Stimulated activated naive B cell treated with anti-CD40 and anti-IgM and Interleukin-4, amounts not matched to agents 10 μg/mL and 1 μg/mL and 100 μg/mL, for 72 hours (primary cell): ENCODE data around the gene YIF1A.
A peak's percentile ranks its signal among the peaks of the same experiment; 100 is the strongest.

Experiments used
- ATAC-seq, 2 donors: fragments of 150-1000 bp; cut with Tn5 transposase; replicated peaks; 2 replicates each; pipeline ENCODE4 v1.10.0; 2021; ENCODE audit warnings: moderate library complexity in 1 of 2
- DNase-seq: peaks from one replicate; pipeline ENCODE4 v3.0.0; 2021
- H3K27ac Mint-ChIP-seq: one replicate; pipeline ENCODE4 v1.8.0; 2022; ENCODE audit warnings: mild to moderate bottlenecking, mixed read lengths
- H3K27me3 Mint-ChIP-seq, 2 donors: one replicate each; pipeline ENCODE4 v1.8.0; 2022; ENCODE audit warnings: mixed read lengths in 2 of 2
- H3K36me3 Mint-ChIP-seq, 2 donors: one replicate each; pipeline ENCODE4 v1.8.0; 2022; ENCODE audit warnings: mixed read lengths in 2 of 2, mild to moderate bottlenecking in 1 of 2
- H3K4me1 Mint-ChIP-seq, 2 donors: one replicate each; pipeline ENCODE4 v1.8.0; 2022; ENCODE audit warnings: mixed read lengths in 2 of 2, mild to moderate bottlenecking in 1 of 2
- H3K4me3 Mint-ChIP-seq, 2 donors: one replicate each; pipeline ENCODE4 v1.8.0; 2022; ENCODE audit warnings: mild to moderate bottlenecking in 2 of 2, mixed read lengths in 2 of 2, moderate library complexity in 1 of 2
- H3K9me3 Mint-ChIP-seq, 2 donors: one replicate each; pipeline ENCODE4 v1.8.0; 2022; ENCODE audit warnings: mixed read lengths in 2 of 2, mild to moderate bottlenecking in 1 of 2

Gene YIF1A

GRCh38 chr11:66288671-66289547 lies at the start of gene YIF1A:
TSS of gene YIF1A (minus strand) at chr11:66289143. CDS start at chr11:66288985, 158 bp downstream.
- Mint-ChIP-seq H3K4me1 (peaks cover 27 to 44% of the 10 kb centered on the region in 2 donors), H3K4me3 (peak within 1 kb of the TSS; percentile 85 to 90)

GRCh38 chr11:66337103-66337899 lies 48.4 kb upstream of the YIF1A start:
- Mint-ChIP-seq H3K4me3 (peak overlapping the region; percentile 62 to 82), H3K27ac (peak overlapping the region; percentile 90), H3K27me3 (peaks cover 10 to 18% of the 10 kb centered on the region in 2 donors), H3K36me3 (peaks cover 44 to 45% of the 10 kb centered on the region in 2 donors), H3K9me3 (no peaks in the 10 kb centered on the region), H3K4me1 (peaks cover 27 to 41% of the 10 kb centered on the region in 2 donors)
- ATAC-seq, result no peak
- DNase-seq, result no peak

More at GRCh38 chr11:66288671-66289547, at the start of gene YIF1A:
- peaks cover 11 to 12% of the 10 kb centered on the region in 2 donors for H3K36me3 Mint-ChIP-seq
- H3K27me3 Mint-ChIP-seq, result peaks cover 14 to 17% of the 10 kb centered on the region in 2 donors
- peak within 1 kb of the TSS; percentile 95 for H3K27ac Mint-ChIP-seq
- peak; percentile 99 for DNase-seq
- peak; percentile 95 to 96 for ATAC-seq
- H3K9me3 Mint-ChIP-seq, result no peaks in the 10 kb centered on the region

- Mint-ChIP-seq H3K4me3 (peak within 1 kb of the TSS; percentile 62 to 82), H3K4me1 (peaks cover 20 to 34% of the 10 kb centered on the region in 2 donors), H3K36me3 (peaks cover 36 to 37% of the 10 kb centered on the region in 2 donors), H3K27me3 (peaks cover 10 to 18% of the 10 kb centered on the region in 2 donors), H3K27ac (peak within 1 kb of the TSS; percentile 90), H3K9me3 (no peaks in the 10 kb centered on the region)
- peak; percentile 60 for DNase-seq
- peak; percentile 86 to 88 for ATAC-seq
Measured at GRCh38 chr11:66336234-66337102, 47.5 kb upstream of the YIF1A start, which contains the start of gene RIN1. TSS of gene RIN1 (minus strand) at chr11:66336434. CDS start at chr11:66336402, 32 bp downstream.

- Mint-ChIP-seq H3K27ac (peak overlapping the region; percentile 90), H3K36me3 (peaks cover 29 to 32% of the 10 kb centered on the region in 2 donors), H3K4me3 (peak overlapping the region; percentile 62 to 82), H3K9me3 (no peaks in the 10 kb centered on the region), H3K27me3 (peaks cover 10 to 18% of the 10 kb centered on the region in 2 donors), H3K4me1 (peaks cover 19 to 31% of the 10 kb centered on the region in 2 donors)
- ATAC-seq (peak; percentile 32 to 35), DNase-seq (no peak)
Measured at GRCh38 chr11:66335531-66336233, 46.7 kb upstream of the YIF1A start.

GRCh38 chr11:66334605-66335442 lies 45.9 kb upstream of the YIF1A start:
- ATAC-seq (no peak), DNase-seq (no peak)
- Mint-ChIP-seq H3K36me3 (peaks cover 26 to 28% of the 10 kb centered on the region in 2 donors), H3K9me3 (no peaks in the 10 kb centered on the region), H3K27me3 (peaks cover 10 to 18% of the 10 kb centered on the region in 2 donors), H3K4me3 (no peak overlapping the region), H3K4me1 (peaks cover 19 to 31% of the 10 kb centered on the region in 2 donors), H3K27ac (no peak overlapping the region)

- no peak for DNase-seq
- no peak for ATAC-seq
- Mint-ChIP-seq H3K4me1 (peaks cover 19 to 32% of the 10 kb centered on the region in 2 donors), H3K36me3 (peaks cover 22 to 24% of the 10 kb centered on the region in 2 donors), H3K27ac (no peak overlapping the region), H3K27me3 (peaks cover 10 to 18% of the 10 kb centered on the region in 2 donors), H3K4me3 (no peak overlapping the region), H3K9me3 (no peaks in the 10 kb centered on the region)
Measured at GRCh38 chr11:66333896-66334604, 45.1 kb upstream of the YIF1A start.

GRCh38 chr11:66333220-66333877 lies 44.4 kb upstream of the YIF1A start:
- Mint-ChIP-seq H3K4me1 (peaks cover 24 to 39% of the 10 kb centered on the region in 2 donors), H3K27me3 (peaks cover 10 to 18% of the 10 kb centered on the region in 2 donors), H3K9me3 (no peaks in the 10 kb centered on the region), H3K4me3 (no peak overlapping the region), H3K36me3 (peaks cover 16 to 18% of the 10 kb centered on the region in 2 donors), H3K27ac (no peak overlapping the region)
- no peak for DNase-seq
- no peak for ATAC-seq

- no peak for ATAC-seq
- no peaks in the 10 kb centered on the region for H3K9me3 Mint-ChIP-seq
- peaks cover 31 to 43% of the 10 kb centered on the region in 2 donors for H3K4me1 Mint-ChIP-seq
- no peak for DNase-seq
- peaks cover 10 to 18% of the 10 kb centered on the region in 2 donors for H3K27me3 Mint-ChIP-seq
- peak overlapping the region; percentile 85 for H3K27ac Mint-ChIP-seq
- H3K4me3 Mint-ChIP-seq, result no peak overlapping the region
- peaks cover 14% of the 10 kb centered on the region in 2 donors for H3K36me3 Mint-ChIP-seq
Measured at GRCh38 chr11:66332371-66333219, 43.7 kb upstream of the YIF1A start.

- peaks cover 10 to 16% of the 10 kb centered on the region in 2 donors for H3K27me3 Mint-ChIP-seq
- H3K36me3 Mint-ChIP-seq, result peaks cover 5 to 7% of the 10 kb centered on the region in 2 donors
- peaks cover 28 to 40% of the 10 kb centered on the region in 2 donors for H3K4me1 Mint-ChIP-seq
- no peaks in the 10 kb centered on the region for H3K9me3 Mint-ChIP-seq
- DNase-seq (no peak), ATAC-seq (no peak)
- peak overlapping the region; percentile 85 for H3K27ac Mint-ChIP-seq
- no peak overlapping the region for H3K4me3 Mint-ChIP-seq
Measured at GRCh38 chr11:66331542-66332370, 42.8 kb upstream of the YIF1A start.

- Mint-ChIP-seq H3K9me3 (no peaks in the 10 kb centered on the region), H3K4me3 (no peak overlapping the region), H3K27me3 (peaks cover 4 to 8% of the 10 kb centered on the region in 2 donors), H3K27ac (no peak overlapping the region), H3K4me1 (peaks cover 23 to 36% of the 10 kb centered on the region in 2 donors), H3K36me3 (peaks cover 0 to 2% of the 10 kb centered on the region in 2 donors)
- no peak for ATAC-seq
- no peak for DNase-seq
Measured at GRCh38 chr11:66330931-66331330, 42.0 kb upstream of the YIF1A start.
